Astrocyte (in vitro differentiated cells and primary cell): ENCODE data around the gene HMGB1. TPM values are rescaled to one million over a fixed set of nuclear protein-coding genes. Genes with fewer than 3 reads are reported as not detected.

Source experiments
- DNase-seq: peaks from one replicate; pipeline ENCODE4 v3.0.0-alpha.2; 2010; ENCODE audit warnings: low read depth
- FAIRE-seq: peaks from 2 replicates; lab custom pipeline; 2011; peaks lifted over from hg19 to GRCh38; lab: Jason Lieb, UNC
- H2AFZ ChIP-seq: 2 replicates; pipeline ENCODE4 v1.6.0; 2012; ENCODE audit warnings: low read depth, low read length, inconsistent platforms
- H3K27ac ChIP-seq: 2 replicates; pipeline ENCODE4 v1.5.1; 2011; ENCODE audit warnings: low read depth, low read length, inconsistent platforms
- H3K27me3 ChIP-seq: 2 replicates; pipeline ENCODE4 v1.6.0; 2011; ENCODE audit warnings: low read length, inconsistent platforms; ENCODE audit not compliant: insufficient read depth
- H3K36me3 ChIP-seq: 2 replicates; pipeline ENCODE4 v1.5.1; 2011; ENCODE audit warnings: low read length, inconsistent platforms; ENCODE audit not compliant: insufficient read depth
- H3K4me1 ChIP-seq: 2 replicates; pipeline ENCODE4 v1.5.1; 2011; ENCODE audit warnings: low read length, inconsistent platforms; ENCODE audit not compliant: insufficient read depth
- H3K4me2 ChIP-seq: 2 replicates; pipeline ENCODE4 v1.6.0; 2012; ENCODE audit warnings: low read length, inconsistent platforms
- H3K4me3 ChIP-seq: 2 replicates; pipeline ENCODE4 v1.5.1; 2011; ENCODE audit warnings: low read depth, mild to moderate bottlenecking, low read length, inconsistent platforms; ENCODE audit not compliant: insufficient read depth
- H3K79me2 ChIP-seq: 2 replicates; pipeline ENCODE4 v1.6.0; 2012; ENCODE audit warnings: mild to moderate bottlenecking, low read length, inconsistent platforms; ENCODE audit not compliant: insufficient read depth
- H3K9ac ChIP-seq: 2 replicates; pipeline ENCODE4 v1.6.0; 2012; ENCODE audit warnings: mild to moderate bottlenecking, low read length, inconsistent platforms
- H3K9me3 ChIP-seq: 2 replicates; pipeline ENCODE4 v1.5.1; 2012; ENCODE audit warnings: low read depth, mild to moderate bottlenecking, low read length, inconsistent platforms; ENCODE audit not compliant: insufficient read depth
- H4K20me1 ChIP-seq: 2 replicates; pipeline ENCODE4 v1.6.0; 2012; ENCODE audit warnings: low read length, inconsistent platforms; ENCODE audit not compliant: insufficient read depth
- H3K27ac Mint-ChIP-seq: one replicate; pipeline ENCODE4 v1.8.0; 2021; ENCODE audit warnings: mild to moderate bottlenecking, mixed read lengths; ENCODE audit not compliant: unreplicated experiment
- H3K27me3 Mint-ChIP-seq: one replicate; pipeline ENCODE4 v1.8.0; 2021; ENCODE audit warnings: low read depth, mixed read lengths; ENCODE audit not compliant: unreplicated experiment
- H3K36me3 Mint-ChIP-seq: one replicate; pipeline ENCODE4 v1.8.0; 2021; ENCODE audit warnings: low read depth, mixed read lengths; ENCODE audit not compliant: unreplicated experiment
- H3K4me1 Mint-ChIP-seq: one replicate; pipeline ENCODE4 v1.8.0; 2021; ENCODE audit warnings: low read depth, mixed read lengths; ENCODE audit not compliant: unreplicated experiment
- H3K4me3 Mint-ChIP-seq: one replicate; pipeline ENCODE4 v1.8.0; 2021; ENCODE audit warnings: mild to moderate bottlenecking, moderate library complexity, mixed read lengths; ENCODE audit not compliant: unreplicated experiment
- H3K9me3 Mint-ChIP-seq: one replicate; pipeline ENCODE4 v1.8.0; 2021; ENCODE audit warnings: mild to moderate bottlenecking, mixed read lengths; ENCODE audit not compliant: unreplicated experiment
- CTCF ChIP-seq: IDR thresholded peaks from 2 replicates; pipeline ENCODE4 v1.5.1; 2011; ENCODE audit warnings: low read depth, mild to moderate bottlenecking, inconsistent platforms, low read length, moderate library complexity; ENCODE audit not compliant: insufficient read depth
- EZH2 ChIP-seq: IDR thresholded peaks from 2 replicates; pipeline ENCODE4 v1.6.1; 2012; ENCODE audit warnings: mild to moderate bottlenecking, low read length, inconsistent platforms; ENCODE audit not compliant: insufficient read depth
- total RNA-seq: library from RNA; stranded (reverse); gene quantifications from 2 replicates; pipeline ENCODE4 v1.2.1, GENCODE V29; 2021

Gene HMGB1
- total RNA-seq, 1 donor from 2014 or later = 200 TPM

DNA sequence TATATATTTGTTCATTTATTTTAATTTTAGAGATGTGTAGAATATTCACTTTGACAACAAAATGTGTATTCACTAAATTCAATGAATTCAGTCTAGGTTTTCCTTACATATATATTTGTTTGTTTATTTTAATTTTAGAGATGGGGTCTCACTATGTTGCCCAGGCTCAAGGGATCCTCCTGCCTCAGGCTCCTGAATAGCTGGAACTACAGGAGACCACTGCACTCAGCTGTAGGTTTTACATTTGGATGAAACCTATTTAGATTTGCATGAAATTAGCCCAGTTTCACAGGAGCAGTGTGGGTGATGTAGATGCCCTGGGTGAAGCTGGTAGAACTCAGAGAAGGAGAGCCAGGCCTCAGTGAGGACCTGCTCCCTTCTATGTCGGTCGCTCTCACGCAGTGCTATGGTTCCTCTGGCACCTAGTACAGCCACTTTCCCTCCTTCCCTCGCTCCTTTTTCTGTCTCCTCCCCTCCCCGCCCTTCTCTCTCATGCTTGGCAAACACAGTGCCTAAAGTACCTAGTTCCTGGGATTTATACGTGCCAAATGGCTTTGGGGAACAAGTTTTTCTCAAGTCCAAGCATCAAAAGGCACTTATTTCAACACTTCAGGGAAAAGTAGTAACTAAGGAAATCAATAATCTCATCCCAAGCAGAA lies 14.7 kb upstream of the HMGB1 start:
- TF ChIP-seq CTCF (no peak), EZH2 (no peak)
- Histone ChIP-seq H3K4me1 (no peaks in the 10 kb centered on the region), H3K79me2 (no peaks in the 10 kb centered on the region), H3K27ac (no peak overlapping the region), H3K36me3 (no peaks in the 10 kb centered on the region), H3K9ac (no peak overlapping the region), H3K9me3 (no peaks in the 10 kb centered on the region), H3K4me3 (no peak overlapping the region), H4K20me1 (no peaks in the 10 kb centered on the region), H3K4me2 (no peak overlapping the region), H3K27me3 (no peaks in the 10 kb centered on the region), H2AFZ (no peak overlapping the region)
- Mint-ChIP-seq H3K4me1 (no peaks in the 10 kb centered on the region), H3K9me3 (peaks cover 4% of the 10 kb centered on the region), H3K27me3 (peaks cover 7% of the 10 kb centered on the region), H3K4me3 (no peak overlapping the region), H3K27ac (no peak overlapping the region), H3K36me3 (peaks cover 2% of the 10 kb centered on the region)
- FAIRE-seq (no peak), DNase-seq (no peak)

GRCh38 chr13:30479883-30480219 lies 14.1 kb upstream of the HMGB1 start:
- peaks cover 2% of the 10 kb centered on the region for H3K36me3 Mint-ChIP-seq
- Histone ChIP-seq H3K36me3 (no peaks in the 10 kb centered on the region), H3K4me1 (no peaks in the 10 kb centered on the region), H3K27ac (no peak overlapping the region), H3K4me2 (no peak overlapping the region), H3K9me3 (no peaks in the 10 kb centered on the region), H3K27me3 (no peaks in the 10 kb centered on the region), H4K20me1 (no peaks in the 10 kb centered on the region), H3K4me3 (no peak overlapping the region), H3K9ac (no peak overlapping the region), H2AFZ (no peak overlapping the region), H3K79me2 (no peaks in the 10 kb centered on the region)
- H3K27ac Mint-ChIP-seq = no peak overlapping the region
- peaks cover 4% of the 10 kb centered on the region for H3K9me3 Mint-ChIP-seq
- DNase-seq (no peak), FAIRE-seq (no peak)
- no peaks in the 10 kb centered on the region for H3K4me1 Mint-ChIP-seq
- H3K27me3 Mint-ChIP-seq = peaks cover 7% of the 10 kb centered on the region
- H3K4me3 Mint-ChIP-seq = no peak overlapping the region
- TF ChIP-seq CTCF = no peak

DNA sequence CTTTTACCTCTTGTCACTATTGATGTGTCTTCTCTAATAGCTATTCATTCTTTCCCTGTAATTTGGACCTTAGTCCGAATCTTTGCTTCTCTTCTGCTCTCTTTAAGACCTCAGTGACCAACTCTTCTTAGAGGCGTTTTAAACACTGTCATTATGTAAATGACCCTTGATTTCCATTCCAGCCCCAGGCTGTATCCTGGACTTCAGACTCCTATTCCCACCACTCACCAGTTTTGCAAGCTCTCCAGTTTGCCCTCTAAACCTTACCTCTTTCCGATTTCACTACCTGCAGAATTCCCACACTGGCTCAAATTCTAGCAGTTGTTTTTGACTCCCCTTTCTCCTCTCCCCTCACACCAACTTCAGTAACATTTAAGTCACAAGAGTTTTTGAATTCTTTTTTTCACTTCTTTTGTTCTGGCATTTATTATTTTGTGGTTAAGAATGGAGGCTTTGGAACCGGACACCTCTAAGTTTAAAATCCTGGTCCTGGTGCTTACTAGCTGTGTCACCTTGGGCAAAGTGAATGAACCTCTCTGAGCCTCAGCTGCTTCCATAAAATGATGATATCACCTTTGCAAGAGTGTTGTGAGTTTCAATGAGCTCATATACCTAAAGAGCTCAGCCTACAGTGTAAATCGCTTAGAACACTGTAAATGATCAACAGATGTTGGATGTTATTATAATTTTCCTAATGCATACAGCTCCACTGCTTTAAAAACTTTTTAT lies 13.6 kb upstream of the HMGB1 start:
- no peaks in the 10 kb centered on the region for H3K4me1 Mint-ChIP-seq
- no peak overlapping the region for H3K4me2 ChIP-seq
- H3K36me3 ChIP-seq = no peaks in the 10 kb centered on the region
- H2AFZ ChIP-seq = no peak overlapping the region
- H3K36me3 Mint-ChIP-seq = peaks cover 2% of the 10 kb centered on the region
- FAIRE-seq (no peak), DNase-seq (no peak)
- no peak overlapping the region for H3K9ac ChIP-seq
- no peaks in the 10 kb centered on the region for H3K27me3 ChIP-seq
- no peaks in the 10 kb centered on the region for H3K4me1 ChIP-seq
- TF ChIP-seq EZH2 (no peak), CTCF (no peak)
- H3K9me3 Mint-ChIP-seq = peaks cover 4% of the 10 kb centered on the region
- H3K27ac ChIP-seq = no peak overlapping the region
- H3K79me2 ChIP-seq = no peaks in the 10 kb centered on the region
- H3K27ac Mint-ChIP-seq = no peak overlapping the region
- no peaks in the 10 kb centered on the region for H4K20me1 ChIP-seq
- H3K27me3 Mint-ChIP-seq = peaks cover 7% of the 10 kb centered on the region
- no peak overlapping the region for H3K4me3 ChIP-seq
- no peak overlapping the region for H3K4me3 Mint-ChIP-seq
- no peaks in the 10 kb centered on the region for H3K9me3 ChIP-seq
